DOHH2 (cell line): ENCODE results near the gene SPOP.

Experiments used
- EZH2phosphoT487 ChIP-seq: fragments of 200-600 bp; sonication (generic); IDR thresholded peaks from 2 replicates; pipeline ENCODE4 v1.6.1; 2017; ENCODE audit warnings: borderline replicate concordance, mild to moderate bottlenecking, antibody characterized with exemption, low read length, moderate library complexity, mixed read lengths
- TF ChIP-seq, protein P1 (sequence below): fragments of 200-600 bp; sonication (generic); IDR thresholded peaks from one replicate; pipeline ENCODE4 v1.5.1; 2014; ENCODE audit warnings: antibody characterized with exemption, mild to moderate bottlenecking, low read depth, low read length; ENCODE audit not compliant: poor library complexity, severe bottlenecking

DNA sequence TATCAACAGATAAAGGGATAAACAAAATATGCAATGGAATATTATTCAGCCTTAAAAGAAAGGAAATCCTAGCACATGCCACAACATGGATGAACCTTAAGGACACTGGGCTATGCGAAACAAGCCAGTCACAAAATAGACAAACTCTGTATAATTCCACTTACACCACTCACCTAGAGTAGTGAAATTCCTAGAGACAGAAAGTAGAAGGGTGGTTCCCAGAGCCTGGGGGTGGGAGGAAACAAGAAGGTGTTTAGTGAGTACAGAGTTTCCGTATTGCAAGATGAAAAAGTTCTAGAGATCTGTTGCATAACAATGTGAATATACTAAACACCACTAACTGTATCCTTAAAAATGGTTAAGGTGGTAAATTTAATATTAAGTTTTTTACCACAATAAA, 10.0 kb downstream of the SPOP start:
- TF ChIP-seq, protein P1, sequence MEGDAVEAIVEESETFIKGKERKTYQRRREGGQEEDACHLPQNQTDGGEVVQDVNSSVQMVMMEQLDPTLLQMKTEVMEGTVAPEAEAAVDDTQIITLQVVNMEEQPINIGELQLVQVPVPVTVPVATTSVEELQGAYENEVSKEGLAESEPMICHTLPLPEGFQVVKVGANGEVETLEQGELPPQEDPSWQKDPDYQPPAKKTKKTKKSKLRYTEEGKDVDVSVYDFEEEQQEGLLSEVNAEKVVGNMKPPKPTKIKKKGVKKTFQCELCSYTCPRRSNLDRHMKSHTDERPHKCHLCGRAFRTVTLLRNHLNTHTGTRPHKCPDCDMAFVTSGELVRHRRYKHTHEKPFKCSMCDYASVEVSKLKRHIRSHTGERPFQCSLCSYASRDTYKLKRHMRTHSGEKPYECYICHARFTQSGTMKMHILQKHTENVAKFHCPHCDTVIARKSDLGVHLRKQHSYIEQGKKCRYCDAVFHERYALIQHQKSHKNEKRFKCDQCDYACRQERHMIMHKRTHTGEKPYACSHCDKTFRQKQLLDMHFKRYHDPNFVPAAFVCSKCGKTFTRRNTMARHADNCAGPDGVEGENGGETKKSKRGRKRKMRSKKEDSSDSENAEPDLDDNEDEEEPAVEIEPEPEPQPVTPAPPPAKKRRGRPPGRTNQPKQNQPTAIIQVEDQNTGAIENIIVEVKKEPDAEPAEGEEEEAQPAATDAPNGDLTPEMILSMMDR = no peak
- TF ChIP-seq EZH2phosphoT487 = no peak
